PC-3 (cell line): ENCODE results near the gene PSKH1.

Experiments used
- CTCF ChIP-seq: fragments of 300-600 bp; sonication (generic); conservative IDR thresholded peaks from 2 replicates; pipeline ENCODE4 v1.5.1; 2017; ENCODE audit warnings: antibody characterized with exemption, low read depth, mild to moderate bottlenecking, low read length
- EZH2 ChIP-seq: fragments of 300-600 bp; sonication (generic); IDR thresholded peaks from one replicate; pipeline ENCODE4 v1.6.1; 2017; ENCODE audit warnings: antibody characterized with exemption, mild to moderate bottlenecking, low read length; ENCODE audit not compliant: unreplicated experiment
- EZH2phosphoT487 ChIP-seq: fragments of 300-600 bp; sonication (generic); IDR thresholded peaks from 2 replicates; pipeline ENCODE4 v1.6.1; 2018; ENCODE audit warnings: mild to moderate bottlenecking, antibody characterized with exemption, low read length, borderline replicate concordance

GRCh38 chr16:67922221-67922620, 29.2 kb downstream of the PSKH1 start:
- TF ChIP-seq CTCF (no peak), EZH2 (no peak), EZH2phosphoT487 (no peak)
